A549 treated with AZD2906 at 1 μM for 4 hours (cell line): Measurements from ENCODE around the gene FCER1G. TPM values are rescaled to one million over a fixed set of nuclear protein-coding genes. Genes with fewer than 3 reads are reported as not detected.

ENCODE experiments used
- total RNA-seq: library from RNA; stranded (reverse); fragments of 200-300 nt; extraction: Qiagen RNA extraction; gene quantifications from 5 replicates; pipeline ENCODE4 v1.2.3, GENCODE V29; 2022

The FCER1G gene
- 0.17 to 0.33 TPM in 2 of 5 replicates, not detected in the others for total RNA-seq

GRCh38 chr1:161215076-161215475 lies at the start of gene FCER1G:
FCER1G (plus strand) TSS chr1:161215295; CDS start chr1:161215322, 27 bp downstream.

GRCh38 chr1:161165742-161166668 lies 49.1 kb upstream of the FCER1G start, which contains the start of gene PPOX:
PPOX (plus strand) TSS chr1:161166426; CDS start chr1:161166848, 422 bp downstream.

GRCh38 chr1:161177112-161177935 lies 37.8 kb upstream of the FCER1G start, which contains the start of gene B4GALT3:
B4GALT3 (minus strand) TSS chr1:161177507; CDS start chr1:161176060, 1,447 bp downstream.

GRCh38 chr1:161198897-161199431 lies 16.1 kb upstream of the FCER1G start, which contains the start of gene ADAMTS4:
ADAMTS4 (minus strand) TSS chr1:161199054; CDS start chr1:161198627, 427 bp downstream.

GRCh38 chr1:161201836-161202712 lies 13.0 kb upstream of the FCER1G start, which contains the start of gene NDUFS2:
NDUFS2 (plus strand) TSS chr1:161202367; CDS start chr1:161202386, 19 bp downstream.

GRCh38 chr1:161225534-161226319 lies 10.6 kb downstream of the FCER1G start, which contains the start of gene TOMM40L:
TOMM40L (plus strand) TSS chr1:161226060; CDS start chr1:161226490, 430 bp downstream.

GRCh38 chr1:161238039-161238473 lies 23.0 kb downstream of the FCER1G start, which contains the start of gene NR1I3:
NR1I3 (minus strand) TSS chr1:161238203; CDS start chr1:161236565, 1,638 bp downstream.

GRCh38 chr1:161258439-161259344 lies 43.6 kb downstream of the FCER1G start, which contains the start of gene PCP4L1:
PCP4L1 (plus strand) TSS chr1:161258745; CDS start chr1:161258975, 230 bp downstream.

Other genes with a start within 250 kb of the FCER1G start
- 48.2 to 73.2 TPM (median 62.9 TPM) in 5 replicates for gene F11R, start 194.1 kb upstream of the FCER1G start, total RNA-seq
- 0.15 to 0.48 TPM (median 0.26 TPM) in 3 of 5 replicates, not detected in the others for gene TSTD1, start 176.3 kb upstream of the FCER1G start, total RNA-seq
- gene USF1, start 169.3 kb upstream of the FCER1G start, total RNA-seq: 42.5 to 51.3 TPM (median 49.0 TPM) in 5 replicates
- gene ARHGAP30, start 145.4 kb upstream of the FCER1G start, total RNA-seq: 0.07 to 0.09 TPM (median 0.07 TPM) in 5 replicates
- gene NECTIN4, start 125.7 kb upstream of the FCER1G start, total RNA-seq: 1.6 to 1.9 TPM (median 1.8 TPM) in 5 replicates
- 1.8 to 2.1 TPM (median 1.8 TPM) in 5 replicates for gene KLHDC9, start 116.9 kb upstream of the FCER1G start, total RNA-seq
- gene PFDN2, start 97.3 kb upstream of the FCER1G start, total RNA-seq: 98.5 to 110 TPM (median 106 TPM) in 5 replicates
- gene NIT1, start 97.2 kb upstream of the FCER1G start, total RNA-seq: 25.8 to 32.2 TPM (median 31.0 TPM) in 5 replicates
- gene DEDD, start 82.6 kb upstream of the FCER1G start, total RNA-seq: 30.9 to 35.3 TPM (median 31.4 TPM) in 5 replicates
- 87.5 to 144 TPM (median 90.2 TPM) in 5 replicates for gene UFC1, start 61.3 kb upstream of the FCER1G start, total RNA-seq
- gene USP21, start 55.8 kb upstream of the FCER1G start, total RNA-seq: 15.8 to 24.1 TPM (median 22.5 TPM) in 5 replicates
- gene PPOX, start 48.9 kb upstream of the FCER1G start, total RNA-seq: 12.2 to 15.7 TPM (median 15.2 TPM) in 5 replicates
- 20.3 to 25.7 TPM (median 24.3 TPM) in 5 replicates for gene B4GALT3, start 37.8 kb upstream of the FCER1G start, total RNA-seq
- 0.01 to 0.02 TPM (median 0.01 TPM) in 4 of 5 replicates, not detected in the other for gene ADAMTS4, start 16.2 kb upstream of the FCER1G start, total RNA-seq
- gene NDUFS2, start 12.9 kb upstream of the FCER1G start, total RNA-seq: 78.6 to 115 TPM (median 82.0 TPM) in 5 replicates
- 0.95 to 1.9 TPM in 2 of 5 replicates, not detected in the others for gene APOA2, start 8.3 kb downstream of the FCER1G start, total RNA-seq
- gene TOMM40L, start 10.8 kb downstream of the FCER1G start, total RNA-seq: 10.6 to 12.5 TPM (median 12.2 TPM) in 5 replicates
- gene NR1I3, start 22.9 kb downstream of the FCER1G start, total RNA-seq: 0.07 TPM in 1 of 5 replicates, not detected in the others
- 0.06 to 0.15 TPM (median 0.07 TPM) in 5 replicates for gene PCP4L1, start 43.5 kb downstream of the FCER1G start, total RNA-seq
- 0.12 to 0.36 TPM (median 0.24 TPM) in 5 replicates for gene MPZ, start 94.7 kb downstream of the FCER1G start, total RNA-seq
- 238 to 251 TPM (median 241 TPM) in 5 replicates for gene SDHC, start 99.1 kb downstream of the FCER1G start, total RNA-seq
- gene CFAP126, start 152.6 kb downstream of the FCER1G start, total RNA-seq: 0.16 to 0.22 TPM (median 0.18 TPM) in 5 replicates